Fibroblast of skin of right quadriceps (primary cell): Measurements from ENCODE around the gene LIPI.
"Not testable (repeated sequence)": the region's sequence is repeated elsewhere in the genome, so short reads cannot be mapped to it uniquely, and the experiment has no call there.

Experiments
- DNase-seq: peaks from one replicate; pipeline ENCODE4 v3.0.0-alpha.2; 2013

Gene LIPI

DNA sequence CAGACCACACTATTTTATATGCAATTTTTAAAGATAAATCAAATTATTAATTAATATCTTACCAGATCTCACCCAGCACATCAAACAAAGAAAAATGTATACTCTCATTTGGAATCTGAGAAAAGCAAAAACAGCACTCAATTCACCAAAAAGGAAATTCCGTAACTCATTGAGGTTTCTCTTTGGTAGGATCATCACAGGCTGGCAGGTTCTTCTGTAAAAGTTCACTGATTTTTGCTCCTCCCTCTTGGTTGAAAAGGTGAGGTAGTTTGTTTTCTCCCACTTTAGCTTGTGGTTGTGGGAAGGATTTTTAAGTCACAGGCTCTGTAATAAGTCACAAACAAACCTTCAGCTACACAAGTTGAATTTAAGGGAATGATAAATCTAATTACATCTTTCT is at the start of gene LIPI:
Gene LIPI (minus strand): TSS at position 218 of the 400 bp plus-strand sequence. CDS start 110 bp downstream, at position 108.
- no peak for DNase-seq

DNA sequence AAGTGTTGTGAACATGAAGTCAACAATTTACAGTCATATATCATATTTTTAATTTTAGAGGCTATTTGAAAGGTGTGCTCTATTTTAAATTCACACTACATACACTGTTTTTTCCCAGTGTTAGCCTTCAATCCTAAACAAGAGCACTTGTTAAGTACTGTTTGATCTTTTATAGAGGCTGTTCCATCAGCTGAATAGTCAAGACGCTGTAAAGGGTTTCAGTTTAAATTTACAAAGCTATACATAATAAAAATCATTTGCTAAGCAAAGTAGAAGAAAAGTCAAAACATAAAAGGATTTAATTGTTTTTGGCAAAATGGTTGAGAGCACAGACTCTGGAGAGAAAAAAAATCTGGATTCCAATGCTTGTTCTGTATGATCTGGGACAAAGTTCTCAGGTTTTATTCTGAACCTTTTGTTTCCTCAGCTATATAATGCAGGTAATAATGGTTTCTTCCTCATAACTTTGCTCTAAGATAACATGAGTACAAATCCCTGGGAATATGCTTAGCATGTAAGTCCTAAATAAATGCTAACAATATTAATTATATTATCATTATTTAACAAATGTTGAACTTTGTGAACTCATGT is 49.5 kb upstream of the LIPI start:
- DNase-seq = no peak

DNA sequence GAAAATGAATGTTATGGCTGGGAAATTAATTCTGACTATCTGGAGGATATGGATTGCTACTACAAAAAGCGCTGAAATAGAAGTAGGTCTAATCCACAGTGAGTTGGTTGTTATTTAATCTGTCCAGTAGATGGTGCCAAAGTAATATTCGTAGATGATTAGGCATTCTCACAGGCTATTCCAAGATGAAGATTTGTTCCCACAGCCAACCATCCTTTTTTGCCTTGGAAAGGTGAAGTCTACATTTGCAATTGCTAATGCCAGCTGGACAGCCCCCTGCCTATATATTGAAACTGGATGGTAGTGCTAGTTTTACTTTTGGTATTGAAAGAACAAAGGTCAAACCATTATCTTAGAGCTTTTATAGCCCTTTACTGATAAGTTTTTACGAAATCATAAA is 49.0 kb upstream of the LIPI start:
- peak; percentile 32 for DNase-seq

DNA sequence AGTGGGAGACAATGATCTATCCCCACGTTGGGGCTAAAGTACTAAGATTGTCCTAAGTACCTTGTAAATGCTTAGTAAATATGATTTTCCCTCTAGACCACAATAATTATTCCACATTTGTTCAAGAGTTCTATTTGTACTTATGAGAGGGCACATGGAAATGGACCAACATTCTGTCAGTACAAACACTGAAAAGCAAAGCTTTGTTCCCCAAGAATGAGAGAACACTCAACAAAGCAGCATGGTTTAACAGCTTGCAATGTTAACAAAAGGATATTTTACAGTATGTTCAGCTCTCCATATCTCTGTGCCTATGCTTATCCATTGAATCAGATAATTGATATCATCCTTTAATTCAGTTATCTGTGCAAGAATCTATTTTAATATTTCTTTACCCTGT is 40.6 kb upstream of the LIPI start:
- no peak for DNase-seq

DNA sequence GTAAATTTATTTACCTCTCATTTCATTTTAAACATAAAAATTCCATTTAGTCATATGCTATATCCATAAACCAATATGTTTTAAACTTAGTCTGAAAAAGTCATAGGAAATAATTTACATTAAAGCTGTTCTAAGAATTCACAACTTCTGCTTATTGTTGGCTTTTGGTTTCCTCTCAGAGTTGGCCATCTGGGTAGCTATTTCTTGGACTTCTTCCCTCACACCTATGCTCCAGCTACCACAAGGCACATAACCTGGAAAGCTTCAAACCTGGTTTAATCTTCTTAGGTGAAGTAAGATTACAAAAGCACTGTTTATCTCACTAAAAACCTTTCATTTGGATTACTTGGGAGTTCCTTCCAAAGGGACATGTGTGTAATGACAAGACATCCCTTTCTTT is 35.0 kb upstream of the LIPI start:
- DNase-seq = no peak

DNA sequence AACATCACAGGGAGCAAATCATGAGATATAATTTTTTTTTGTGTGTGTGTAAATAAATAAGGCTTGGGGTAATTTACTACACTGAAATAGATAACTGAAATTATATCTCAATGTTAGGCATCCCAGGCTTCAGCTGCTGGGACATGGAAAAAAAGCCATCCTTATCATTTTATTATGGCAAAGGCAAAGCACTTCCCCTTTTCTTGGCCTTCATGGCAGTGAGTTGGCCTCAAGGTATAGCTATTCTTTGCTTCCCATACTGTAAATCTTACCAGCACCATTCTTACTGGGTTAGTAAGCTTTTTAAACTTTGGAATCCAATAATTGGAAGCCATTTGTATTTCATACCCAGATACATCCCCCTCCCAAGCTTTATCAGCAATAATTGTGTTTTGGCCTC is 34.2 kb upstream of the LIPI start:
- no peak for DNase-seq

DNA sequence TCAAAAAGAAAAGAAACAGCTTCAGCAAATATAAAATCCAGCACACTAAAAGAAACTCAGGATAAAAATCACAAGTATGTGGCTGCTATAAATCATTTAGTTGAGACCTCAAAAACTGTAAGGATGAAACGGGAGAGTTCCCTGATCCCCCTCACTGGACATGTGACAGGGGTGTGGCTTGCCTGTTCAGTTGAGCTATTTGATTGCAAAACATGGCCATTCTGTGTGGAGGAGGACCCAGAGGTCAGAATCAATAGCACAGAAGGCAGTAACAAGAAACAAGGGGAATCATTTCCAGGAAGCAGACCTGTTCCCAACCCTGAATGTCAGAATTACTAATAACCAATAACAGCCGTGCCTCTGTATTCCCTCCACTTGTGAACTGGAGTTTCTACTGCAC is 33.1 kb upstream of the LIPI start:
- DNase-seq = no peak

DNA sequence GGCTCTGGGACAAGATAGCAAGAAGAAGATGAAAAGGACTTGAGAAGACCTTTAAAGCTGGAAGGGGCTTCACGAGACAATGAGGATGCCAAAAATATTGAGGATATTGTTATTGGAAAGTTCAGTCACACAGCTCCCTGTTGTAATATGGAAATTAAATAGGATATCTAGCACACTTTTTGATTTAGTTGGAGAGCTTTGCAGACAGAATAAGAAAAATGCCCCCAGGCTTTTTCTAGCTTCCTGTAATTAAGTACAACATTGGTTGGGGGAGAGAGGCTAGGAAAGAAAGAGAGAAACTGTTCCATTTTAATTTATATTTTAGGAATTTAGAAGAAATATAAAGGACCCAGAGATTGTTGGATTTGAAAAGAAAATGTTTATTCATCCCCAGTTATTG is 32.7 kb upstream of the LIPI start:
- no peak for DNase-seq

DNA sequence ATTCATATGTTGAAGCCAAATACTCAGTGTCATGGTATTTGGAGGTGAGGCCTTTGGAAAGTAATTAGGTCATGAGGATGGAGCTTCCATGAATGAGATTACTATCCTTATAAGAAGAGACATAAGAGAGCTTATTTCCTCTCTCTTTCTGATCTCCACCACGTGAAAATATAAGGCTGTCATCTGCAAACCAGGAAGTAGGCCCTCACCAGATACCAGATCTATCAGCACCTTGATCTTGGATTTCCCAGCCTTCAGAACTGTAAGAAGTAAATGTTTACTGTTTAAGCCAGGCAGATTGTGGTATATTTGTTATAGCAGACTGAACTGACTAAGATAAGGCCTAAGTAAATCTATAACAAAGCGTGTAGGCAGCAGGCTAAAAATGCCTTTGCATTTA is 30.5 kb upstream of the LIPI start:
- DNase-seq = no peak

DNA sequence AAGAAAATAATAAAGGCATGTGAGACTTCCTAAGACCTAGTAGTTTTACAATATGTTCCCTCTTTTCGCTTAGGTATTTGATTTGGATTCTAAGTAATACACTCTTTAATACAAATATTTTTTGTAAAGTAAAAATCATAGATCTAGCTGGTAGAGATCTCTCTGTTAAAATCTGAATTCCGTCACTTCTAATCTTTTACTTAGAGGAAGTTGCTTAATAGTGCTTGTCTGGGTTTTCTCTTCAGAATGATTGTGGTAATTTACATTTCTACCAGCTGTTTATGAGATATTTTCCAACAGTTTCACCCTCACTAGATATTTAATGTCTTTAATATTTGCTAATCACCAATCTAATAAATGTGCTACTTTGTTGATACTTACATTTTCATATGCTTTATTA is 28.5 kb upstream of the LIPI start:
- DNase-seq = no peak

DNA sequence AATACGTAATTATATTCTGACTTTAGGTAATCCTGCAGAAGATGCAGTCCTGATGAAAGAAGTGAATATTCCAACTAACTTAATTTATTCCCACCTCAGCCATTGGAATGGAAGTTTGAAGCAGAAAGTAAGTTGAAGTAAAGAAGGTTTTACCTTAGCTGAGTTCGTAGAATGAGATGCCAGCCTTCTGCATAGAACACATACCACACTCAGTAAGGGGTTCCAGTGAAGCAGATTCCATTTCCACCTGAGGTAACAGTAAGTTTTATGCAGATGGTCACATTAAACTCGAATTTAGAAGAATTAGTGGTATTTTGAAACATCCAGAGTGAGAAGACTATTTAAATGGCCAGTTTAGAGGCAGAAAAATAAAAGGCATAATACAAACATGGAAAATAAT is 25.4 kb upstream of the LIPI start:
- no peak for DNase-seq

DNA sequence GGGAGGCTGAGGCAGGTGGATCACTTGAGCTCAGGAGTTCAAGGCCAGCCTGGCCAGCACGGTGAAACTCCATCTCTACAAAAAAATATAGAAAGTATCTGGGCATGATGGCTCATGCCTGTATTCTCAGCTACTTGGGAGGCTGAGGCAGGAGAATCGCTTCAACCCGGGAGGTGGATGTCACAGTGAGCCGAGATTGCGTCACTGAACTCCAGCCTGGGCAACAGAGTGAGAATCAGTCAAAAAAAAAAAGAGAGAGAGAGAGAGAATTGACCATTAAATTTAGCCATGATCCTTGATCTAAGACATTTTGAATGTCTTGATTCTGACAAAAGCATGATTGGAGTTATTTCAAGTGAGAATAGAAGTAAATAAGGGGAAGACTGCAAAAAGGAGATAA is 24.3 kb upstream of the LIPI start:
- DNase-seq = no peak

DNA sequence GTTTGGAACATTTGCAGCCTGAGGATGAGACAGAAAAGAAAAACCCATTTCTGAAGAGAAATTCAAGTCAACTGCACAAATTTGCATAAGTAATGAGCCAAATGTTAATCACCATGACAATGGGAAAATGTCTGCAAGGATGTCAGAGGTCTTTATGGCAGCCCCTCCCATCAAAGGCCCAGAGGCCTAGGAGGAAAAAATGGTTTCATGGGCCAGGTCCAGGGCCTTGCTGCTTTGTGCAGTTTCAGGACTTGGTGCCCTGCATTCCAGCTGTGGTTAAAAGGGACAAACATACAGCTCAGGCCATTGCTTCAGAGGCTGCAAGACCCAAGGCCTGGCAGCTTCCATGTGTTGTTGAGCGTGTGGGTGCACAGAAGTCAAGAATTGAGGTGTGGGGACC is 18.6 kb upstream of the LIPI start:
- no peak for DNase-seq

DNA sequence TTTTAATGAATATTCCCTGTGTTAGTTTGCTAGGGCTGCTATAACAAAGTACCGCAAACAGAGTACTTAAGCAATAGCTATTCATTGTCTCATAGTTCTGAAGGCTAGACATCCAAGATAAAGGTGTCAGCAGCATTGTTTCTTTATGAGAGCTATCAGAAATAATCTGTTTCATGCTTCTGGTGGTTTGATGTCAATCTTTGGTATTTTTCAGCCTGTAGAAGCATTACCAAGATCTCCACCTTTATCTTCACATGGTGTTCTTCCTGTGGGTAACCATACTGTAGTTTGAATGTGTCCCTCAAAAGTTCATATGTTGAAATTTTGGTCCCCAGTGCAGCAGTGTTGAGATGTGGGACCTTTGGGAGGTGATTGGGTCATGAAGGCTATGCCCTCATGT is 12.6 kb upstream of the LIPI start:
- DNase-seq = no peak

DNA sequence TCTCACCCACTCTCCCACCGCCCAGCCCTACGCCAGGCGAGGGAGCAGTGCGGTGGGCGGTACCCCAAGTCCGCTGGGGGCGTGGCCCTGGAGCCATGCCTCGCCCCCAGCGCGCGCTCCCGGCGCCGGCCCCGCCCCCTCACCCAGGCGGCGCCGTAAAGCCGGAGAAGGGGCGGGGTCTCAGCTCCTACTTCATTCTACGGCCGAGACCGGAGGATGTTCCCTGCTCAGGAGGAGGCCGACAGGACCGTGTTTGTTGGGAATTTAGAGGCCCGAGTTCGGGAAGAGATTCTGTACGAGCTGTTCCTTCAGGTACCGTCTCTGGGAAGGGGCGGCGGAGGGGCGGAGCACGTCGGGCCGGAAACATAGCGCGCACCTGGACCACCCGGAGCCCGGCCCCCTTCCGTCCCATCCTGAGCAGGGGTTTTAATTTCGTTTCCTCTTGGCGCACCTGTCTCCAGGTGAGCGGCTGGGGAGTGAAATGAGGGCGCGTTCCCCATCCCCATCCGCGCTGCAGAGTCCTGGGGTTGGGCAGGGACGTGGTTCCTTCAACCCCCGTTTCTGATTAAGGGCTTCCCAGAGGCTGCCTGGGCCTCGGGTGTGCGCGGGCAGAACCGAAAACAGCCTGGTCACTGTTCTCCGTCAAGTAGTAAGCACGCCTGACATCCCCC is 5.4 kb upstream of the LIPI start, which contains the start of gene RBM11:
Gene RBM11 (plus strand): TSS at position 187 of the 671 bp plus-strand sequence. CDS start 30 bp downstream, at position 217.
- peak; percentile 28 for DNase-seq

DNA sequence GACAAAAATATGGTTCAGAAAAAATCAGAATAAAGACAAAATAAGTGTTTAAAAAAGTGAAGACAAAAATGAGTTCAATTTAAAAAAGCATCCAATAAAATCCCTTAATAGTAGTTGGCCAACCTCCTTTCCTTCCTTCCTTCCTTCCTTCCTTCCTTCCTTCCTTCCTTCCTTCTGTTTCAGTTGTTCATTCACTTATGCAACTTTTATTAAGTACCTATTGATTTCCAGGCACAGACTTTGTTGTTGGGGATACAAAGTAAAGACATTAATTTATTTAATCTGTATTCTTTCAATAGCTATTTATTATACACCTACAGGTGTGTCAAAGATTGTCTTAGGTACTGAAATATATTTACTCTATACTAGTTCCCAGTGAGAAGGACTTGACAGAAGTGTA is 2.4 kb upstream of the LIPI start:
- DNase-seq = no peak

DNA sequence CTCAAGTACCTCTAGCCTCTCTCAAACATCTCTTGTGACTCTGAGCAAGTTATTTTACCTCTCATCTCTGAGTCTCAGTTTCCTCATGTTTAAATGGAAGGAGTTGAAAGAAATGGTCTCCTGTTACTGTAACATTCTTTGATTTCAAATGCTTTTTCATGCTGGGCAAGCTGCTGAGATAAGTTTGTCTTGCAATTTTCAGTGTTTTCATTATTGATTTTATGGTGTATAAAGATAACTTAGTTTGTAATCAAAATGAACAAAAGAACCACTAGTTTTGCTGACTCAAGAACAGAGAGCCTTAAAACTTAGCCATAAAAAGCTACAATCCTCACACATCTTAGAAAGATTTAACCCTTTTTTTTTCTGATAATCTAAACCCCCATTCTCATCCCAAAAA is 4.5 kb downstream of the LIPI start:
- no peak for DNase-seq

DNA sequence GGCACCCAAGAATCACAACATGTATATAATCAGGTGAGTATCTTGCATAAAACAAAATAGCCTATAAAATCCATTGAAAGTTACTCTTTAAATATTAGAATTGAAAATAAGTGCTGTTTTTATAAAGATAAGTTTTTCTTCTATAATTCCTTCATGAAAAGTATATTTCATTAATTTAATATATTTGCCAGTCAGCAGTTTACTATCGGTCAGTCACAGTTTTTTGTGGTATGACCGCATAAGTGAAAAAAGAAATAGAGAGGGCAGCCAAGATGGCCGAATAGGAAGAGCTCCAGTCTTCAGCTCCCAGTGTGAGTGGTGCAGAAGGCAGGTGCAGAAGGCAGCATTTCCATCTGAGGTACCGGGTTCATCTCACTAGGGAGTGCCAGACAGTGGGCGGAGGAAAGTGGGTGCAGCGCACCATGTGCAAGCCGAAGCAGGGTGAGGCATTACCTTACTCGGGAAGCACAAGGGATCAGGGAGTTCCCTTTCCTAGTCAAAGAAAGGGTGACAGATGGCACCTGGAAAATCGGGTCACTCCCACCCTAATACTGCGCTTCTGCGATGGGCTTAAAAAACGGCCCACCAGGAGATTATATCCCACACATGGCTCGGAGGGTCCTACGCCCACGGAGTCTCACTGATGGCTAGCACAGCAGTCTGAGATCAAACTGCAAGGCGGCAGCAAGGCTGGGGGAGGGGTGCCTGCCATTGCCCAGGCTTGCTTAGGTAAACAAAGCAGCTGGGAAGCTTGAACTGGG is 44.1 kb downstream of the LIPI start:
- not testable (repeated sequence) for DNase-seq

DNA sequence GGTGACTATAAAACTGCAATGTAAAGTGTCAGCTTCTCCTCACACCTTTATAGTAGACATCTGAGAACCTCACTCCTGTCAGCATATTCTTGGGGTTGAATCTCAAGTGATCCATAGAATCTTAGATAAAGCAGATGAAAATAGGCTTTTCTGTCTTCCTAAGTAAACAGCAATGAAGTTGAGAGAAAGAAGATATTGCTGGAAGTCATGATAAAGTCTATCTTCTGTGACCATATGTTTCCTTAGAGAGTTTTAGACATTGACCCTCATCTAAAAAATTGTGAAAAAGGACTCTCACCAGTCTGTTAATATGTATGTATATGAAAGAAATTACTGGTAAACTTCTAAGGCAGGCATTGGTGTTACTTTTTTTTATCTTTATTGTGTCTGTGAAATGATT is 66.8 kb downstream of the LIPI start:
- no peak for DNase-seq

DNA sequence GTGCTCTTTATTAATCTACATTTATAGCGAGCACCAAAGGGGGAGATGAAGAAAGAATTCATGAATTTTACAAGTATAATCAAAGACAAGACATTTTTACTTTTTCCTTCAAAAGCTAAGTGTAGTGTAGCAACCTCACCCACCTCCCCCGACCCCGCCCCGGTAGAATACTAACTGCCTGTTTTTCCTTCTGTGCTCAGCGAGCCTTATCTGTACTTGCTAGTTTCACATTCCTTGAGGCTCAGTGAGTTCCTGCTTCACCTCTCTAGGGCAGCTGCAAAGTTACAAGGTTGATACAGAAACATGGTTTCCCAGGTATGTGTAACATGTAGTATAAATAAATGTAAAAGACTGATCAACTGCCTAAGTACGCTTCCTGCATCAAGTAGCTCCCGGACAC is 86.5 kb downstream of the LIPI start:
- no peak for DNase-seq

DNA sequence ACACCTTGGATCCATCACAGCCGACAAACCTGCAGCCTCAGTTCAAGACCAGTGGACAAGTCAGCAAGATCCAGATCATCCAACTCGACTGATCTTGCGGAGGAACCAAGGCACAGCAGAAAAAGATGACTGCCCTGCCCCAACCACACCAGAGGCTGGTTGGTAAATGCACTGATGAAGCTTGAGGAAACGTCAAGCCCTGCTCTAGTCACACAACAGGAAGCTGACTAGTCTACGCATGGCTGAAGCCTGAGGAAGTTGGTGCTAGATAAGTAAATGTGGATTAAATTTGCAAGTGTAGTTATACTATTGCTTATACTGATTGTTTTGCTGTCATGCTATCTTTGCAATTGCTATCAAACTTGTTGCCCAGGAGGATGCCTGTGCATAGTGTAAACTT is 89.0 kb downstream of the LIPI start:
- DNase-seq = no peak

DNA sequence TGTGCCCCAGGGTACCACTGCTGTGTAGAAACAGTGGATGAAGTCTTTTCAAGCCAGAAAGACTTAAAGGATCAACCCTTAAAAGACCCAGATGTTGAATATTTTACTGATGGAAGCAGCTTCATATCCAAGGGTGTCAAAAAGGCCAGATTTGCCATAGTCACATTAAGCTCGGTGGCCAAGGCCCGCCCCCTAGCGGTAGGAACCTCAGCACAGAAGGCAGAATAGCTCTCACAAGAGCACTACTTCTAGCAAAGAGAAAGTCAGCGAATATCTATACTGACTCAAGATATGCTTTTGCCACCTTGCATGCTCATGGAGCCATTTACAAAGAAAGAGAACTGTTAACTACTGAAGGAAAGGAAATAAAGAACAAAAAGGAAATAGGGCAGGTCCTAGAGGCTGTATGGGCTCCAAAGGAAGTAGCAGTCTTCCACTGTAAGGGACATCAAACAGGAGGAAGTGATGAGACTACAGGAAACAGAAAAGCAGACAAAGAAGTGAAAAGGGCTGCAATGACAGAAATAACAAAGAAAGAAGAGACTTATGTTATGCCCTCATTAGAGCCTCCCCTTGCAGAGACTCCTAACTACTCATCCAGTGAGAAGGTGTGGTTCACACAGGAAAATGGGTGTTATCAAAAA is 90.5 kb downstream of the LIPI start:
- no peak for DNase-seq

DNA sequence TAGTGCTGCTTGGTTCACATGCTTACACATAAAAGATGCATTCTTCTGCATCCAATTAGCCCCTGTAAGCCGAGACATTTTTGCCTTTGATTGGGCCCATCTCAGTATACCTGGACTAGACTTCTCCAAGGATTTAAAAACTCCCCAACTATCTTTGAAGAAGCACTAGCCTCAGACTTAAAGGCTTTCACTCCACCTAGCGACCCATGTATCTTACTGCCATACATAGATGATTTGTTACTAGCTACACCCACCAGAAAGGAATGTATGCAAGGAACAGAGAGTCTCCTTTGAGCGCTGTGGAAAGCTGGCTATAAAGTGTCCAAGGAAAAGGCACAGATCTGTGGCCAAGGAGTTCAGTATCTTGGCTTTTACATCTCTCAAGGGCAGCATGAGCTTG is 91.7 kb downstream of the LIPI start:
- DNase-seq = no peak

DNA sequence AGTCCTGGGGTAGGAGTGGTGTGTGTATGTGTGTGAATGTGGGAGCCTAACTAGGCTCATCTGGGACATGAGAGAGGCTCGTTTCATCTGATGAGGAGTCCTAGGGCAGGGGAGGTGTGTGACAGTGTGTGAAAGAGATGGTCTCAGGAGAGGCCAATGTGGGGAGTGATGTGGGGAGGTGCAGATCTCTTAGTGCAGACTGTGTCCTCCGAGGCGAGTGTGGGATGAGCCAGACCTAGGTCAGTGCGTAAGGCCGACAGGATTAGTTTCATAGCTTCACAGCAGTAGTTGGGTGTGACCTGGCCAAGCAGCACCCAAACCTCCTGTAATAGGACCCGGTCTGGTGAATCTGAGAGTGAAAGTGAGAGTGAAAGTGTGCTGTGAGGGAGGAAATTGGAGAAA is 94.7 kb downstream of the LIPI start:
- no peak for DNase-seq
